ENCODE data around the gene AMN. TPM values are rescaled to one million over a fixed set of nuclear protein-coding genes. Genes with fewer than 3 reads are reported as not detected.

Gene AMN
- total and polyA plus RNA-seq, 2 experiments from 2014 or later = 169 to 247 TPM

- 80% methylated on average over 8 of the region's 8 CpGs for WGBS (ENCODE audit: low lambda C conversion rate, missing lambda C conversion rate)
- TF ChIP-seq EZH2 (IDR thresholded peaks at IDR 0.05; ENCODE audit: borderline replicate concordance) (no peak), EZH2phosphoT487 (IDR thresholded peaks at IDR 0.05; ENCODE audit: low read depth, severe bottlenecking, unreplicated experiment) (no peak), CTCF (IDR thresholded peaks at IDR 0.05; ENCODE audit: poor library complexity) (no peak)
- no peak for DNase-seq (ENCODE audit: low spot score)
Measured at GRCh38 chr14:102955636-102956408, 33.4 kb downstream of the AMN start.

GRCh38 chr14:102957222-102957621 is 34.8 kb downstream of the AMN start:
- 95% methylated on average over 10 of the region's 10 CpGs for WGBS (ENCODE audit: low lambda C conversion rate, missing lambda C conversion rate)
- H3K9me3 ChIP-seq (ENCODE audit: low read depth) = no peaks in the 10 kb centered on the region
- H3K79me2 ChIP-seq = no peaks in the 10 kb centered on the region
- no peaks in the 10 kb centered on the region for H3K4me1 ChIP-seq (ENCODE audit: insufficient read depth)
- no peaks in the 10 kb centered on the region for H3K36me3 ChIP-seq (replicated peaks; ENCODE audit: insufficient read depth, low read depth)
- no peak for TF ChIP-seq CTCF (IDR thresholded peaks at IDR 0.05; ENCODE audit: poor library complexity)
- no peak for TF ChIP-seq EZH2phosphoT487 (IDR thresholded peaks at IDR 0.05; ENCODE audit: low read depth, severe bottlenecking, unreplicated experiment)
- TF ChIP-seq EZH2 (IDR thresholded peaks at IDR 0.05; ENCODE audit: borderline replicate concordance) = no peak
- no peak overlapping the region for H3K27ac ChIP-seq
- H3K4me2 ChIP-seq = no peak overlapping the region
- no peak overlapping the region for H3K4me3 ChIP-seq
- H3K9me2 ChIP-seq (replicated peaks; ENCODE audit: insufficient read depth) = no peaks in the 10 kb centered on the region
- no peak overlapping the region for H2AFZ ChIP-seq
- no peaks in the 10 kb centered on the region for H4K20me1 ChIP-seq (ENCODE audit: insufficient read depth, poor library complexity, severe bottlenecking)
- H3K27me3 ChIP-seq = no peaks in the 10 kb centered on the region
- DNase-seq (ENCODE audit: low spot score) = no peak

More at GRCh38 chr14:102955636-102956408, 33.4 kb downstream of the AMN start:
- Histone ChIP-seq H4K20me1 (ENCODE audit: insufficient read depth, poor library complexity, severe bottlenecking) (no peaks in the 10 kb centered on the region), H3K9me2 (replicated peaks; ENCODE audit: insufficient read depth) (no peaks in the 10 kb centered on the region), H3K27ac (no peak overlapping the region), H3K79me2 (no peaks in the 10 kb centered on the region), H3K27me3 (no peaks in the 10 kb centered on the region), H3K4me1 (ENCODE audit: insufficient read depth) (no peaks in the 10 kb centered on the region), H3K4me2 (no peak overlapping the region), H3K36me3 (replicated peaks; ENCODE audit: insufficient read depth, low read depth) (no peaks in the 10 kb centered on the region), H3K4me3 (no peak overlapping the region), H3K9me3 (ENCODE audit: low read depth) (no peaks in the 10 kb centered on the region), H2AFZ (no peak overlapping the region)

- DNase-seq (ENCODE audit: low spot score) = no peak
- no peaks in the 10 kb centered on the region for H4K20me1 ChIP-seq (ENCODE audit: insufficient read depth, poor library complexity, severe bottlenecking)
- H3K4me3 ChIP-seq = no peak overlapping the region
- no peaks in the 10 kb centered on the region for H3K9me3 ChIP-seq (ENCODE audit: low read depth)
- no peaks in the 10 kb centered on the region for H3K79me2 ChIP-seq
- 98% methylated on average over 10 of the region's 10 CpGs for WGBS (ENCODE audit: low lambda C conversion rate, missing lambda C conversion rate)
- no peaks in the 10 kb centered on the region for H3K27me3 ChIP-seq
- no peaks in the 10 kb centered on the region for H3K4me1 ChIP-seq (ENCODE audit: insufficient read depth)
- no peak overlapping the region for H3K4me2 ChIP-seq
- TF ChIP-seq EZH2 (IDR thresholded peaks at IDR 0.05; ENCODE audit: borderline replicate concordance) = no peak
- no peak for TF ChIP-seq CTCF (IDR thresholded peaks at IDR 0.05; ENCODE audit: poor library complexity)
- TF ChIP-seq EZH2phosphoT487 (IDR thresholded peaks at IDR 0.05; ENCODE audit: low read depth, severe bottlenecking, unreplicated experiment) = no peak
- no peak overlapping the region for H3K27ac ChIP-seq
- no peaks in the 10 kb centered on the region for H3K36me3 ChIP-seq (replicated peaks; ENCODE audit: insufficient read depth, low read depth)
- H3K9me2 ChIP-seq (replicated peaks; ENCODE audit: insufficient read depth) = no peaks in the 10 kb centered on the region
- no peak overlapping the region for H2AFZ ChIP-seq
Measured at GRCh38 chr14:102958461-102958860, 36.0 kb downstream of the AMN start.
